HG03108 (cell line): Measurements from ENCODE around the gene BACH2.

Experiments used
- ATAC-seq: cut with Tn5 transposase; IDR thresholded peaks from one replicate; pipeline ENCODE4 v1.9.1; 2021; ENCODE audit warnings: moderate library complexity; ENCODE audit not compliant: unreplicated experiment

The BACH2 gene

DNA sequence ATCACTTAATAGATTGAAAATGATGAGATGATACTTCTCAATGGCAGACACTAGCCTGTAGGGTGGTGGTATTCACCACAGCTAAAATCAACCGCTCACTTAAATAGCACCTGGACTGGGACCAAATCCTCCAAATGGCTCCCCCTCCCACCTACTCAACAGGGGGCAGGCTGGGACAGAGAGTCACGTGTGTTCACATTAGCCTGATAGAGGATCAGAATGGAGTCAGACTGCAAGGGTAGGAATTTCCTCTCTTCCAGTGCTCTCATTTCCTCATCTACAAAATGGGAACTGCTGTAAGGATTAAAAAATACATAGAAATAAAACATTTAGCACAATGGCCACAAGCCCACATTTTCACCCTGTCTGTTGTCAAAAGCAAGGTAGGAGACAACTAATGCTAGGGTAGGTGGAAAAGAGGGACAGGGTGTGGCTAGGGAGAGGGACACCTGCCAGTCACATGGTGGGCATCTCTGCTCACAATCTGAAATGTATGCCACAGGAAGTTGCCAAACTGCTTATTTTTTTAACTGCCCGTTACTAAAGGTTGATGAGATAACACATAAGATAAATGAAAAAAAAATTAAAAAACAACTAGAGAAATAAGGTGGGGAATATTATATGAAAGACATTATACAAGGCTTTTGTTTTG is 55.3 kb downstream of the BACH2 start:
- ATAC-seq: no peak

DNA sequence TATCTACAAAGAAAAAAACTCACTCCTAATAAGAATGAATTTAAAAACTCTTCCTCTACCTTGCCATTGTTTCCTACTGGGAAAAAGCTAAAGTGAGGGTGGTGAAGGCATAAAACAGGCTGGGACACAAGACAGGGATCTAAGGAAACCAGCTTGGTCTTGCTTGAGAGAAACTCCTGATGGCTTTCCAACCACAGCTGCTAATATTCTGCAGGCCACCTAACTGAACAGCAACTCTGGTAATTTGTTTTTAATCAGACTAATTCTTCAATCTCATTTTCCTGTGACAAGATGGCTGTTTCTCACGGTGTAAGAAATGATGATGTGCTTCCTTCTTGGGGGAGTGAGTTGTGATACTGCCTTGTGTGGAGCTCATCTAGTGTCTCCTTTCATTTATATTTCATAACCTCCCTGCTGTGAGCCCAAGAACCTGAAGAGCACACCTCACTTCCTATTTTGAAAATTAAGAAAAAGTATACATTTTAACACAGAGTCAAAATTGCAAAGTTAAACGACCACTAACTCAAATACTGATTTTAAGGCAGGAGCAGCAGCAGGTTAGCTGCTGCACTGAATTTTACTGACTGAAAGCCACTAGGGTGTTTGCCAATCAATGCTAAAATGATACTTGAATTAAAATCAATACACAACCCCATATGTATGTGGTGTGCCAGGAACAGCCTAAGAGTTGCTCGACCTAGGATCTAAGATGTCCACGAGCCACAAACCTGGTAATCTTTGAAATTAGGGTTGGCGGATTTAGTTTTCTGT is 58.0 kb downstream of the BACH2 start:
- ATAC-seq: no peak

DNA sequence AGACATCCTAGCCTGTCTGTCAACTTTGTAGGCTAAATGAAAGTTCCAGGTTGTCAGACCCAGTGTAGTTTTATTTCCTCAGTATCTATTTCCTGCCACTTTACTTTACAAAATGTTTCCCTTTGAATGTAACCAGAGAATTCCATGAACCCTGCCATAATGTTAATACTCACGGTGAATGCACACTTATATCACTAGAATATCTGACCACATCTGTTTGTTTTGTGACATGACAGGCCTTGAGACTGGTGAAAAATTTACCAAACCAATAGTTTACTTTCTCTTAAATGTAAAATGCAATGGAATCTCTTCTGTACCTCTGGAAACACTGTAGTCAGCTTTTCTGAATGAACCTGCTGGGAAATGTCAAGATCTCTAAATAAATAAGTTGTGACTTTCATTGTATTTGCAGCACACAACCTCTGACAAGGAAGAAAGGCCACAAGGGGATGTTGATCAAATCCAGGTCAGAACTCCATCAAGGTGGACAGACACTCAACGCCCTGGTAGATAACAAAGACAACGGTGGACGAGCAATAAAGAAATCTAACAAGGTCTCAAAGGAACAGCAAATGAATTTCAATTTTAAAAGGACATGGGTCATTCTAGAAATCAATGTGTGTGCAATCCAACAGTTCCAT is 59.2 kb downstream of the BACH2 start:
- ATAC-seq: no peak

DNA sequence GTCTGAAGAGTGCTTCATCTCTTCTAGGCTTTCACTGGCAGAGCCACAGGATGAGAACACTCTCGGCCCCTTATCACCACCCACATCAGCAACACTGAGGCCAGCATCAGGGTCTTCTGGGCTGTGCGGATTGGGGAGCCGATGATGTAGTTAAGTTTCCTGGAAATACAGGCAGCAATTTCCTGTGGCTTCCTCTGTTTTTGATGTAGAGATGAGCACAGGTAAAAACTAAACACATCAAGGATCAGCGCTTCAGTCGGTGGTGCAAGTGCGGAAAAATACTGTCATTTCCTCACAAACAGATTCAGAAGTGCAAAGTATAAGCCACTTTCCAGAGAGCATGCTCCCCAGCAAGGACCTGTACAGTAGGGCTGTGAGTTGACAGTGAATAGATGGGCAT is 62.6 kb downstream of the BACH2 start:
- no peak for ATAC-seq

DNA sequence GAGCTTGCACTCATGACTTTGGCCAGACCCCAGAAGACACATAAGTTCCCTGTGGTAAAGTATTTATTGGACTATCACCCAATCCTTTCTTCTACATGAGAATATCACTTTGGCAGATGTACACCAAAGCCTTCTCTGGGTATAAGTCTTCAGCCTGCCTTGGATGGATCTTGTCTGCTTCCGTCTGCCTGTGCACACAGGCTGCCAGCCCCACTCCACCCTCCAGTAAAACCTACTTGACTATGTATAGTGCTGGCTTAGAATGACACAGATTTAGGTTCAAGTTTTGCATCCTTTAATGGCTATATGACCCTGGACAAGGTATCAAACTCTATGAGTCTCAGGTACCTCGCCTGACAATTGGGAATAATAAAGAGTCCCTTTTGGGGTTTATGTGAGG is 63.4 kb downstream of the BACH2 start:
- no peak for ATAC-seq

DNA sequence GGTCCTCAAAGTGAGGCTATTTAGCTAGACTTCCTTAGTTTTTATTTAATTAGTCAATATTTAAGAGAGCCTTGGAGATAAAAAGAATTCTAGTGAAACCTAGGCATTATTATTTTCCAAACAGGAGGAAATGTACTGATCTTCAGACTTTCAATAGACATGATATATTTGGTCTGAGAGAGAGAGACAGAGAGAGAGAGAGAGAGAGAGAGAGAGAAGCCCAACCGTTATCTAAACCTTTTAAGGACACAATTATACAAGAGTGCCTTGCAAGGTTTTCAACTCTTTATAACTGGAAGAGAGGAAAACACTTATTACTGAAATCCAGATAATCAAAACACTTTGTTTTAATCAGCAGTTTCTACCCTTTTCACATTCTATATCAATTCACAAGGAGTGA is 64.8 kb downstream of the BACH2 start:
- no peak for ATAC-seq

DNA sequence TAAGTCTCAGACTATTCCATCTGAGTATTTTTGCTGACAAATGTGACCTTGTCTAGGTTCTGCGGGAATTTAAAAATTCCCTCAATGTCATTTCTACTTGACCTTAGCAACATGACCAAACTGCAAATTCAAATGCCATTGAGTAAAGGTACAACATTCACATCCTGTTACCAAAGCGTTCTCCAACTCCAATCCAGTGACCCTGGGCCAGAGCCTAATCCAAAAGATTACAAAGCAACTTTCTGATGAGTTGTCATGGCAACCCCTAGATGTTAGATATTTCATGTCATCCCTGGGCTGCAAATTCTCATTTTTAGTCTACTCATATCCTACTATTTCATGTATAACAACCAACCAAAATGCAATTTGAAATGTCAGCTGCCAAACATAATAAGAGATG is 65.3 kb downstream of the BACH2 start:
- ATAC-seq: no peak

DNA sequence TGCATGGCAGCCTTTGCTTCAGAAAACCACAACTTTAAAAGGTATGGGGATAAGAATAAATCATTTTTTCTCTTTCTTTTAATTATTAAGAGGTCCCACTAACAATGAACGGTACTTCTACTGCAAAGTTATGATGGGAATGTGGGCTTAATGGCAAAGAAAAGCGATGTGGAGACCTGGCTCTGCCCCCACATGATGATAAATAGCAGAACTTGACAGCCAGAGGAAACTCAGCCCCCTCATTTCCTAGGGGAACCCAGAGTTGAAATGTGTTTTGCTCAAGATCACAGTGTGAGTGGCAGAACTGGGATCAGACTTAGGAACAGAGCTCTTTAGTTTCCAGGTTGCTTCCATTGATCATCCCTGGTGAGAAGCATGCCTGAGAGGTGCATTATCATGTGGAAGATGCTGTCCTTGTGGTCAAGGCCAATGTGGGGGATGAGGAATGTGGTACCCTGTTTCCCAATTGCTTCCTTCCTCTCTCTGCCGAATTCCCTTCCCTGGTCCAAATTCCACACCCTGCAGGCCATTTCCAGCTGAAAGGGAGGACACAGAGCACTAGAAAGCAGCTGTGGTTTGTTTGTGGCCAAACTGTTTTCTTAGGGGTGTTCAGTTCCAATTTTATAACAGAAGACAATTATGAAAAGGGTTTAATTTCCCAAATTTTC is 66.0 kb downstream of the BACH2 start:
- no peak for ATAC-seq

DNA sequence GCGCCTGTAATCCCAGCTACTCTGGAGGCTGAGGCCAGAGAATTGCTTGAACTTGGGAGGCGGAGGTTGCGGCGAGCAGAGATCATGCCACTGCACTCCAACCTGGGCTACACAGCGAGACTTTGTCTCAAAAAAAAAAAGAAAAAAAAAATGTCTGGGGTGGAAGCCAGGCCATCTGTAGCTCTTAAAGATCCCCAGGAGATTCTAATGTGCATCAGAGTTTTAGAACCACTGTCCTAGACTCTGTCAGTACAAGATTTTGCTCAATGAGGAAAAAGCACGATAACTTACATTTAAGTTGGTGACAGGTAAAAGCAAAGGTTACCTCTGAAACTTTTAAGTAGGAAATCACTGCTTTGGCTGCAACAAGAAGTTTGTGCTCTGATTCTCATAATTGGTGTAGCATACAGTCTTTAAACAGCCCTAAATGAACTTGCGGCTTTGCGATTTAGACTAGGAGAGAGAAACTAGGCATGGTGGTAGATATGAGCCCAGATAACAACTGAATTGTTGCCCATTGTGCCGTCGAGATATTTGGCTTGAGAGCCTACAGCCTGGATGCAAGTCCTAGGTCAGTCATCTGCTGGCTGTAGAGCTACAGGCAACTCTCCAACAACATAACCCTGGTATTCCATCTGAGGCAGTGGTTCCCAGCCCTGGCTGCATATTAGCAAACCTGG is 67.2 kb downstream of the BACH2 start:
- ATAC-seq: no peak

DNA sequence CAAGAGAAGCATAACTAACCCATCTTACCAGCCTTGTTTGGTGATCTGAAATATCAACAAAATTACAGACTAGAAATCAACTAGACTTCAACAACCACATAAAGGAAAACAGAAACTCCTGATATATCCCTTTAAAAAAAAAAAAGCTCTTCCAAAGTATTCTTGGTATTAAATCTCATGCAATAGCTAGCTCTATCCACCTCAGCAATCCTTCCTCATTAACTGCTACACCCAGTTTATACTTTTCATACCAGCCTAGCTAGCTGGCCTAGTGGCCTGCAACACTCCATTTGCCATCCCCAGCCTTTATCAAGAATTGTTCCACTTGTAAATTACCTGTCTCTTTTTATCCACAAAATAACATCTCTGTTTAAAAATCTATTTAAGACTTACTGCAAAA is 69.0 kb downstream of the BACH2 start:
- no peak for ATAC-seq

DNA sequence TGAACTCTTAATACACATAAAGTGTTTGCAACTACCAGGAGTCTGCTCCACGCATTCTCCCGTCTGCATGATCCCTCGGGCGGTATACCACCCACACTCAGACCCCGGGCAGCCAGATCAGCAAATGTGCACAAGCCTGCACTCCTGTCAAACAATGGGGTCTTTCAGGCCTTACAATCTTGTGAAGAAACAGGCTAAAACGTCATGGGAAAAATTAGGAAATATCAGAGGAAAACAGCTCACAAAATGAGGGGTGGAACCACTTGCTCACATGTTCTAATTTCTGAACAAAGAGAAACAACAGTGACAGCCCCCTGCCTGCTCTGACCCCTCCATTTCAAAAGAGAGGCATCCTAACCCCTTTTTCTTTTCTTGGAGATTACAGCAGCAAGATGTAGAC is 69.4 kb downstream of the BACH2 start:
- no peak for ATAC-seq

DNA sequence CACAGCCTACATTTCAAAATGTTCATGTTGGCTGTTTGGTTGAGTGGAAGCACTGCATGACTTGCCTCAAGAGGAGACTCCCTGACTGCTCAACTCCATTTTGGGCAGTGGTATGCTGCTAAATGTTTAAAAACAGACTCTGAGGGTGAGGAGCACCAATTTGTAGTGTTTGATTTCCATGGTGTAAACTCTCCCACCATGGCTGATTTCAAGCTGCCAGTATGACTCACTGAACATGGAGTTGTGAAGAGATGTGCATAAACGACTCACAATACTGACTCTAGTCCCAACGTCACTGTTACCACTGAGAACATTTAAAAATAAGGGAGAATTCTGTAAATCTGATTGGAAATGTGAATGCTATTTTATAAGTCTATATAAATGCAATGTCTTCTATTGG is 70.4 kb downstream of the BACH2 start:
- ATAC-seq: no peak

DNA sequence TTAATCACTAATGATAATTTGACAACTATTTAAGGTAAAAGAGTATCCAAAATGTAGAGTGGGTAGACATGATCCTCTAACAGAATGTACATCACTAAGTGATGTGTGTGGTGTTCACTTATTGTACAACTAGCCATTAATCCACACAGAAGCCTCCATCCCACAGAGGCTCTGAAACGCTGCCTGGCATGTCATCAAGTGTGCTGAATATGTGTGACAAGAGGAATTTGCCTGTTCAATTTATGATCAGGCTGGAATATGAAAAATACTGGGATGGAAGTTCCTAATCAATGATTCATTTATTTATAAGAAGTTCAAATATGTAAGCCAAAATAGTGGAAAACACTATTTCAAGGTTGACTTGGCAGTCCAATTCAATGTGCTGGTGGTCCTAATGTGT is 72.4 kb downstream of the BACH2 start:
- ATAC-seq: no peak

DNA sequence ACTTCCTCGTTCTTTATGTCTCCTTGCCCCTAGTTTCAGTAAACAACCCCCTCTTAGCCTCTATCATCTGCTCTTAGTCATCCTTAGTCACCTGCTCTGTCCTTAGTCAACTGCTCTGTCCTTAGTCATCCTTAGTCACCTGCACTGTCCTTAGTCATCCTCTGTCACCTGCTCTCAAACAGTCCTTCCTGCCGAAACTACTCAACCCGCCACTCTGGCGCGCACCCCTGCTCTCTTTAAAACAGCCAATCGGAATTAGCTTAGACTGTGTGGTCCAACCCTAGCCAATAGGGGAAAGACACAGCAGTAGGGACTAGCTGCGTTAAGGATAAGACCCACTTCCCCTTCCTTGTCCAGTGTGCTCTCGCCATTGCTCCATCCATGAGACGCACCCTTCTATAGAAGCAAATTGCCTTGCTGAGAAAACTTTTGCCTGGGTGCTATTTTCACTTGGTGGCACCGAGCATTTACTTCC is 73.9 kb downstream of the BACH2 start:
- ATAC-seq: no peak

DNA sequence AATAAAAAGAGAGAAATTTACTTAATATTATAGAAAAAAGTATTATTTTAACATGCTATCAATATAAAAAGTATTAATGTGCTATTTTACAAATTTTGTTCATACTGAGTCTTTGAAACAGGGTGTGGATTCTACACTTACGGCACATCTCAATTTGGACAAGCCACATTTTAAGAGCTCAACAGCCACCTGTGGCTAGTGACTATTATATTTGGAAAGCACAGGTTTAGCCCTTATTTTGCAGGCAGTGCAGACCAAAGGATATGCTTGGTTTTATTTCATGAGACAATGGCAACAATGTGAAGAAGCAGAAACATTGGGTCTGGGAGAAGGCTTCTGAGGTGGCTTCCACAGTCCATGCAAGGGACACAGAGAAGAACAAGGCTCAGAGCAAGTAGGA is 74.6 kb downstream of the BACH2 start:
- ATAC-seq: no peak

DNA sequence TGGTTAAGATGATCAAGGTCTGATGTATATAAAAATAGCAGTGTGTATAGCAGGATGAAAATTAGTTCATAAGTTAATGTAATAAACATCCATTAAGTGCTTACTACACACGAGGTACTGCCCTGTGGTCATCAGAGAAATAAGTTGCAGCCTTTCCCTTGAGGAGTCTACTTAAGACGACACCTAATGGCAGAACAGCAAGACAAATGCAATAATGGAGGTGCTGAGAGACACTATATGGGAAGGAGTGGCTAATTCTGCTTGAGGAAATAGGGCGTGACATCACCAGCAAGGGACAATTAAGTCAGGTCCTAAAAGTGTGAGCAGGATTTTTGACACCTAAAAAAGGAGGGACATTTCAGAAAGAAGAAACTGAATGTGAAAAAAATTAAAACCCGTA is 75.2 kb downstream of the BACH2 start:
- no peak for ATAC-seq

DNA sequence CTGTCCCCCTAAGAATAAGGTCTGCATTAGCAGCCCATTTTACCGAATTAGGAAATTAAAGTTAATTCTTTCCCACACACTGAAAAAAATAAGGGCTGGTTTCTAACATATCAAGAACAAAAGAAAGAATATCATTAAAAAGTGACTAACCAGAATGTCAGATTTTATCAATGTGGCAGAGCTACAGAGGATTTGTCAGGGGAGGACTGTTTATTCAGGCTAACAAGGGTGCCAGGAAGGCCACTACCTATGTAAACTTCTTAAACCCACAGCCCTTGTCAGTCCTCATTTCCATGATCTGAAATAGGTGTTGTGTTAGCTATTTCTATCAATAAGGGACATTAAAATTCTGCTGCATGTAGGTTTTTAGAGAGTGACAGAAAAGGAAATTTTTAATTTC is 76.4 kb downstream of the BACH2 start:
- ATAC-seq: no peak

DNA sequence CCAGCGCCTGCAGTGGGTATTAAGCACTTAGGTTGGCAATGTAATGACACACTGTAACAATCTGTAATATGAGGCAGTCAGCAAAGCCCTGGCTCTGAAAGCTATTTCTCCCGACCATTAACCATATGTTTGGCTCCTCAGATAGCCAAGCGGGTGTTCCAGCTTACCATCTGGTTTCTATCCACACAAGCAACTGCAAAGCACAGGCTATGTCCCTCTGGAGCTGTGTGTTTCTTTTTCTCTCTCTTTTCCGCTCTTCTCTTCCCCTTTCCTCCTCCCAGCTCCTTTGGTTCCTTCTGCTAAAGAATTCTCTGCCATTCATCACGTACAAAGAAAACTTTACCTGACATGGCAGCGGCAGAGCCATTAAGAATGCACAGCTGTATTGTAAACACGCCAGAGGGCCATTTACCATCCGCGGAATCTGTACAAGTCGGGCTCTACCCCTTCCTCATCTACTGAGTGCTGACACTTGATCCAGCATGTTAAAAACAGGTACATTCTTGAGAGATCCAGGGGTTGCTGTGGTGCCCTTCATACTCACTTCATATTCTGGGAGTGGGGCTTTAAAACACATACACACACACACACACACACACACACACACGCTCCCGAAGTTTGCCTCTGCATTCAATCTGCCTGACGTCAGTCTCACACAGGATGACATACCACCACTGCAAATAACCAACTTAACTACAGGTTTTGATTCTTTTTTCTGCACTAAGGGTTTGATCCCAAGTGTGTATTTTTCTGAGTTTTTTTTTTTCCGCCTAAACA is 77.2 kb downstream of the BACH2 start:
- no peak for ATAC-seq

DNA sequence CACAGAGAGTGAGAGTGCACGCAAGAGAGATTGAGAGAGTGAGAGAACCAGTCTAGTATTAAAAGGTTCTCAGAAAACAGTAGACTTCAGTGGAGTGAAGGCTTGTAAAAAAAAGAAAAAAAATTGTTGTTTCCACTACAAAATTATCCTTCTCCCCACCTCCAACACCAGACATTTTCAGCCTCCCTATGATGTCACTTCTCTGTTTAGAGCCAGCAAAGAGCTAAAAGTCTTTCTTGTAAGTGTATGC is 77.8 kb downstream of the BACH2 start:
- ATAC-seq: no peak

DNA sequence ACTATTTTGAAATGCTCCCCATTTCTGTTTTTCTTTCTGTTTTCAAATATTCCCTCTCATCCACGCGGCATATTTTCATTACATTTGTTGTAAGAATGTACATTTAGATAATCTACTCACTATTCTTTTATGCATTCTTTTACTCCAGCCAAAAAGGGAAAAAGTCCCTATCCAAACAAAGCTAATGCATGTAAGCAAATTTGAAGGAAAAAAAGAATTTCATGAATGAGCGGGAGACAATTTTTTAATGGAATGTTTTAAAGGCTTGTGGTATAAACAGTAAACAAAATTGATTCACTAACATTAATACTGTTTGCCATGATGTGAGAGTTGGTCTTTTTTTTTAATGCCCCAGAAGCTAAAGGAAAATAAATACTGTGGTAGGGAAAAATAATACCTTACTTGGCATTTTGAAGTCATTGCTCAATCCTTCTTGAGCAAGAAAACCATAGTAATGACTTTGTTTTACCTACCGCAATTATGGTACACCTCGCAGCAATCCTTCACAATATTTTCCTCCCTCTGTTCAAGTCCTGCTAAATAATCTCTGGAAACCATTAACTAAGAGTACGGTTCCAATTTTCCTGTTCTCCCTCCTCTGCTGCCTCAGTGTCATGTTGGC is 79.0 kb downstream of the BACH2 start:
- ATAC-seq: no peak
